Body of pancreas (tissue), 4 donors: Measurements from ENCODE around the gene ATG16L1.

ENCODE experiments used
- CTCF ChIP-seq, 7 experiments: fragments of 450-650 bp in 4 of 7; fragments of 200-600 bp in 3 of 7; sonication (generic) in 3 of 7; IDR thresholded peaks; one replicate each; pipeline ENCODE4 v1.5.1; 2016 to 2019; ENCODE audit warnings: antibody characterized with exemption in 7 of 7
- POLR2A ChIP-seq, 3 donors: fragments of 450-650 bp; IDR thresholded peaks; one replicate each; pipeline ENCODE4 v1.6.1; 2016; ENCODE audit warnings: antibody characterized with exemption in 3 of 3, mild to moderate bottlenecking in 2 of 3

DNA sequence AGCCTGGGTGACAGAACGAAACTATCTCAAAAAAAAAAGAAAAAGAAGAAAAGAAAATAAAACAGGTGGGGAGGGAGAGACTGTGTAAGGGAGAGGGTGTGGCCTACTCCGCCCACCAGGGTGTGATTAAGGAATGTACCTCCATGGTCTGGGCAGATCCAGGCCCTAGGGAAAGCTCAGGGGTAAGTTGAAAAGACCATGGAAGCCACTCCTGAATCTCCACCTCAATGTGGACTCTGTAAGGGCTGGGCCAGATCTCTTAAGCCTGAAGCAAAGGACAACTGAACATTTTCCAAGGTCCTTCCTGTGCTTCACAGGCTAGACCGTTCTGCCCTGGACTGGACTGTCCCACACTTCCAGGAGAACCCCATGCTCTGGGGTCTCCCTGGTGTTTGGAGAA lies 9.7 kb upstream of the ATG16L1 start:
- TF ChIP-seq CTCF (IDR thresholded peaks at IDR 0.05): no peak
- no peak for TF ChIP-seq POLR2A (IDR thresholded peaks at IDR 0.05)
